HG03139 (cell line): ENCODE data around the gene CCNJL.

Source experiments
- ATAC-seq: cut with Tn5 transposase; IDR thresholded peaks from one replicate; pipeline ENCODE4 v1.9.1; 2021; ENCODE audit not compliant: unreplicated experiment

The CCNJL gene

GRCh38 chr5:160230686-160231527 is 81.5 kb downstream of the CCNJL start:
- no peak for ATAC-seq

- ATAC-seq, result no peak
These were observed 83.1 kb downstream of the CCNJL start, which contains the start of gene FABP6 for GRCh38 chr5:160229190-160229742. Gene FABP6, plus strand, starts transcription at chr5:160229506. Its CDS starts 52 bp downstream, at chr5:160229558.

- no peak for ATAC-seq
These were observed 85.4 kb downstream of the CCNJL start for GRCh38 chr5:160227012-160227411.

- ATAC-seq, result no peak
These were observed 91.3 kb downstream of the CCNJL start for GRCh38 chr5:160221082-160221481.

GRCh38 chr5:160219356-160219755 is 93.0 kb downstream of the CCNJL start:
- ATAC-seq, result no peak

GRCh38 chr5:160213537-160213936 is 98.8 kb downstream of the CCNJL start:
- no peak for ATAC-seq

- ATAC-seq, result no peak
These were observed 101.0 kb downstream of the CCNJL start for GRCh38 chr5:160211352-160211751.

GRCh38 chr5:160210606-160211005 is 101.8 kb downstream of the CCNJL start:
- no peak for ATAC-seq

GRCh38 chr5:160209917-160210316 is 102.4 kb downstream of the CCNJL start:
- no peak for ATAC-seq

- ATAC-seq, result no peak
These were observed 105.3 kb downstream of the CCNJL start for GRCh38 chr5:160207061-160207460.
